ENCODE results near the gene SEC14L5.

The SEC14L5 gene

DNA sequence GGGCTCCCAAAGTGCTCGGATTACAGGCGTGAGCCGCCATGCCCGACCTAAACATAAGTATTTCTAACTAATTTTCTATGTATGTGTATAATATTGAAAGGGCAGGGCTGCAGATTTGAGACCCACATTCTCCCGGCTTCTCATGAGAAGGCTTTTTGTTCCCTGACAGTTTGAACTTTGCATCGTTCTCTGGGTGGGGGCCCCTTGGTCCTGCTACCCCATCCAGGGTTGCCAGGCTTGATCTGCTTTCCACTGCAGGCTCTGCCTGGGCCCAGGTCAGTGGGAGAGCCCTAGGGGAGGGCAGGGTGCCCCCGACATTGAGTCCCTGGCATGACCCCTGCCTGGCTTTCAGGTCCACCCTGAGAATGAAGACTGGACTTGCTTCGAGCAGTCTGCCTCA lies 32.3 kb downstream of the SEC14L5 start:
- TF ChIP-seq CTCF (conservative IDR thresholded peaks at IDR 0.05; ENCODE audit: control insufficient read depth, insufficient read depth, low read depth, low read length): no peak
- no peak for DNase-seq (ENCODE audit: low read depth)
- H3K4me3 ChIP-seq (ENCODE audit: control insufficient read depth, low read depth, low read length): no peak overlapping the region

GRCh38 chr16:4991754-4992153 lies 33.6 kb downstream of the SEC14L5 start:
- no peak overlapping the region for H3K4me3 ChIP-seq (ENCODE audit: control insufficient read depth, low read depth, low read length)
- no peak for DNase-seq (ENCODE audit: low read depth)
- TF ChIP-seq CTCF (conservative IDR thresholded peaks at IDR 0.05; ENCODE audit: control insufficient read depth, insufficient read depth, low read depth, low read length): no peak

GRCh38 chr16:4994719-4995434 lies 36.7 kb downstream of the SEC14L5 start:
- DNase-seq (ENCODE audit: low read depth): no peak
- no peak overlapping the region for H3K4me3 ChIP-seq (ENCODE audit: control insufficient read depth, low read depth, low read length)
- TF ChIP-seq CTCF (conservative IDR thresholded peaks at IDR 0.05; ENCODE audit: control insufficient read depth, insufficient read depth, low read depth, low read length): no peak

DNA sequence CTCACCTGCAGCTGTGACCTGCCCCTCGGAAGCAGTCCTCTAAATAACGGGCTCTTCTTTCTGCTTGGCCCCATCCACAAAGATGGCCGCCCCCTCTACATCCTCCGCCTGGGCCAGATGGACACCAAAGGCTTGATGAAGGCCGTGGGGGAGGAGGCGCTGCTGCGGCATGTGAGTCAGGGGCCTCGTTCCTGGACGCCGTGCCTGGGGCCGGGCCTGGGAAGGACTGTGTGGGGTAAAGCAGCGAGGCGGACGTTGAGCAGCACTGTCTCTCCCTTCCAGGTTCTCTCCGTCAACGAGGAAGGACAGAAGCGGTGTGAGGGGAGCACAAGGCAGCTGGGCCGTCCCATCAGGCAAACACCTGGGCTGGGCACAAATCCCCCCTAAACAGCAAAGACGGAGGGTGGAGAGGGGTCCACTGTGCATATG lies 42.5 kb downstream of the SEC14L5 start:
- H3K4me3 ChIP-seq (ENCODE audit: control insufficient read depth, low read depth, low read length): no peak overlapping the region
- TF ChIP-seq CTCF (conservative IDR thresholded peaks at IDR 0.05; ENCODE audit: control insufficient read depth, insufficient read depth, low read depth, low read length): no peak
- no peak for DNase-seq (ENCODE audit: low read depth)

DNA sequence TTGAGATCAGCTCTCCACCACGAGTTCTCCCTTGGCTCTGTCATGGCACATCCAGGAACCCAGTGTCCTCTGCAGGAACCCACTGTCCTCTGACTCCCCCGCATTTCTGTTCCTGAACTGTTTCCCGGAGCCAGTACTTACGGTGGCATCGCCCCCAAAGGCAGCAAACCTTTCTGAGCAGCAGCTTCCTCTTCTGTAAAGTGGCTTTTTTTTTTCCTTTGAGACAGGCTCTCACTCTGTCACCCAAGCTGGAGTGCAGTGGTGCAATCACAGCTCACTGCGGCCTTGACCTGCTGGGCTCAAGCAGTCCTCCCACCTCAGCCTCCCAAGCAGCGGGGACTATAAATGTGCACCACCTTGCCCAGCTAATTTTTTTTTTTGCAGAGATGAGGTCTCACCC lies 43.4 kb downstream of the SEC14L5 start:
- DNase-seq (ENCODE audit: low read depth): no peak
- no peak overlapping the region for H3K4me3 ChIP-seq (ENCODE audit: control insufficient read depth, low read depth, low read length)
- TF ChIP-seq CTCF (conservative IDR thresholded peaks at IDR 0.05; ENCODE audit: control insufficient read depth, insufficient read depth, low read depth, low read length): no peak

- H3K4me3 ChIP-seq (ENCODE audit: control insufficient read depth, low read depth, low read length): no peak overlapping the region
- no peak for TF ChIP-seq CTCF (conservative IDR thresholded peaks at IDR 0.05; ENCODE audit: control insufficient read depth, insufficient read depth, low read depth, low read length)
- no peak for DNase-seq (ENCODE audit: low read depth)
These were observed 43.9 kb downstream of the SEC14L5 start for GRCh38 chr16:5001986-5002385.
